Activated CD4-positive, alpha-beta memory T cell treated with anti-CD3 and anti-CD28 coated beads for 36 hours (primary cell): ENCODE results near the gene TRPM5. TPM values are rescaled to one million over a fixed set of nuclear protein-coding genes. Genes with fewer than 3 reads are reported as not detected.
"Not testable (repeated sequence)": the region's sequence is repeated elsewhere in the genome, so short reads cannot be mapped to it uniquely, and the experiment has no call there.

Source experiments
- CTCF ChIA-PET: fragments of 350-600 bp; sonication (Branson Sonifier 250); formaldehyde crosslinking; loops from one replicate; lab custom pipeline; 2021; ENCODE audit warnings: antibody characterized with exemption, inconsistent platforms; lab: Charles Lee
- POLR2A ChIA-PET: fragments of 350-600 bp; sonication (Branson Sonifier 250); formaldehyde crosslinking; loops from one replicate; lab custom pipeline; 2021; ENCODE audit warnings: antibody characterized with exemption; lab: Charles Lee
- DNase-seq: peaks from one replicate; pipeline ENCODE4 v3.0.0-alpha.2; 2020
- H3K27ac Mint-ChIP-seq: one replicate; pipeline ENCODE4 v1.8.0; 2021; ENCODE audit warnings: mixed read lengths
- H3K27me3 Mint-ChIP-seq: one replicate; pipeline ENCODE4 v1.8.0; 2021; ENCODE audit warnings: mixed read lengths
- H3K36me3 Mint-ChIP-seq: one replicate; pipeline ENCODE4 v1.8.0; 2021; ENCODE audit warnings: mixed read lengths
- H3K4me1 Mint-ChIP-seq: one replicate; pipeline ENCODE4 v1.8.0; 2021; ENCODE audit warnings: low read depth, mixed read lengths
- H3K4me3 Mint-ChIP-seq: one replicate; pipeline ENCODE4 v1.8.0; 2021; ENCODE audit warnings: mild to moderate bottlenecking, mixed read lengths
- H3K9me3 Mint-ChIP-seq: one replicate; pipeline ENCODE4 v1.8.0; 2021; ENCODE audit warnings: mixed read lengths
- intact Hi-C: fragments of 100-400 bp; cut with micrococcal nuclease; formaldehyde crosslinking; loops from one replicate; pipeline ENCODE4 v1.15.1; 2023
- total RNA-seq, 2 experiments: library from RNA; stranded (reverse); gene quantifications; one replicate each; pipeline ENCODE4 v1.2.3, GENCODE V29; 2021

Gene TRPM5, protein sequence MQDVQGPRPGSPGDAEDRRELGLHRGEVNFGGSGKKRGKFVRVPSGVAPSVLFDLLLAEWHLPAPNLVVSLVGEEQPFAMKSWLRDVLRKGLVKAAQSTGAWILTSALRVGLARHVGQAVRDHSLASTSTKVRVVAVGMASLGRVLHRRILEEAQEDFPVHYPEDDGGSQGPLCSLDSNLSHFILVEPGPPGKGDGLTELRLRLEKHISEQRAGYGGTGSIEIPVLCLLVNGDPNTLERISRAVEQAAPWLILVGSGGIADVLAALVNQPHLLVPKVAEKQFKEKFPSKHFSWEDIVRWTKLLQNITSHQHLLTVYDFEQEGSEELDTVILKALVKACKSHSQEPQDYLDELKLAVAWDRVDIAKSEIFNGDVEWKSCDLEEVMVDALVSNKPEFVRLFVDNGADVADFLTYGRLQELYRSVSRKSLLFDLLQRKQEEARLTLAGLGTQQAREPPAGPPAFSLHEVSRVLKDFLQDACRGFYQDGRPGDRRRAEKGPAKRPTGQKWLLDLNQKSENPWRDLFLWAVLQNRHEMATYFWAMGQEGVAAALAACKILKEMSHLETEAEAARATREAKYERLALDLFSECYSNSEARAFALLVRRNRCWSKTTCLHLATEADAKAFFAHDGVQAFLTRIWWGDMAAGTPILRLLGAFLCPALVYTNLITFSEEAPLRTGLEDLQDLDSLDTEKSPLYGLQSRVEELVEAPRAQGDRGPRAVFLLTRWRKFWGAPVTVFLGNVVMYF (N-terminal part only)
- total RNA-seq: not detected

DNA sequence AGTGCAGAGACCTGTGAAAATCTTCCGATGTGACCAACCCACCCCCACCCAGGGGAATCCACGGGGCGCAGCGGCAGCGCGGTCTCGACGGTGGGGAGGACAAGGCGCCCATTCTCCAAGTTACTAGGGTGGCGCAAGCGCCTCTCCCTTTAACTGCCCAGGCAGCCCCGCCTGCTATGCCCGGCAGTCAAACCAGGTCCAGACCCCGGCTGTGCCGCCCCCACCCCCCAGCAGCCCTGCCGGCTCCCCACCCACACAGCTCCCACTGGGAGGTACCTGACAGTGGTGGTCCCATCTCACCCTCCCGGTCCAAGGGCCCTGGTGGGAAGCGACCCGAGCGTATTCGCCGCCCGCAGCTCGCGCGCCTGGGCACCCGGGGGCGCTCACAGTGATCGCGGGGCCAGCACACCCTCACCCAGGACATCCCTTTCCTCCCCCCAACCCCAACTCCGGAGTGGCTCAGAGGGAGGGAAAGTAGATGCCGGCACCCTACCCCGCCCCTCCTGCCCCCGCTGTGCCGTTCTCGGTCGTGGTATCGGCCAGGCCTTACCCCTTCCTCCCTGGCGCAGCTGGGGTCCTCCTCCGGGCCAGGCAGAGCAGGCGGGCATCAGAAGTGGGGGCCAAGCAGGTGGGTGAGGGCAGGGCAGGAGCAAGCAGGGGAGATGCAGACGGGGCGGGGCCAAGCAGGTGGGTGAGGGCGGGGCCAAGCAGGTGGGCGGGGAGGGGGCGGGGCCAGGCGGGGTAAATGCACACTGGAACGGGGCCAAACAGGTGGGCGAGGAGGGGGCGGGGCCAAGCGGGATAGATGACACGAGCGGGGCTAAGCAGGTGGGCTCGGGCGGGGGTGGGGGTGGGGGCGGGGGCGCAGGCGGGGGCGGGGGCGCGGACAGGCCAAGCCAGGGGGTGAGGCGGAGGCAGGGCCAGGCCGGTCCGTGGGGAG, at the start of gene TRPM5:
TRPM5 (minus strand) TSS at position 634 of the 940 bp plus-strand sequence. CDS start 21,478 bp downstream, outside the sequence.
- Mint-ChIP-seq H3K27me3 (no peaks in the 10 kb centered on the region), H3K4me1 (peaks cover 33% of the 10 kb centered on the region), H3K4me3 (peak within 1 kb of the TSS; percentile 89), H3K9me3 (peaks cover 4% of the 10 kb centered on the region), H3K36me3 (no peaks in the 10 kb centered on the region), H3K27ac (peak within 1 kb of the TSS; percentile 4)
- peak; percentile 87 for DNase-seq
- POLR2A ChIA-PET: interaction anchor here (0.6 kb wide), 1 partner anchor 21 kb away, joined by 5 read pairs; no protein-coding TSS in a partner anchor
- intact Hi-C loops: loop anchor here (5.0 kb wide), 1 partner anchor 38 kb away; no protein-coding TSS in a partner anchor
- CTCF ChIA-PET: interaction anchor here (1.1 to 2.0 kb wide), 5 partner anchors 10 to 88 kb away, joined by 3 to 7 read pairs (median 4); no protein-coding TSS in a partner anchor

DNA sequence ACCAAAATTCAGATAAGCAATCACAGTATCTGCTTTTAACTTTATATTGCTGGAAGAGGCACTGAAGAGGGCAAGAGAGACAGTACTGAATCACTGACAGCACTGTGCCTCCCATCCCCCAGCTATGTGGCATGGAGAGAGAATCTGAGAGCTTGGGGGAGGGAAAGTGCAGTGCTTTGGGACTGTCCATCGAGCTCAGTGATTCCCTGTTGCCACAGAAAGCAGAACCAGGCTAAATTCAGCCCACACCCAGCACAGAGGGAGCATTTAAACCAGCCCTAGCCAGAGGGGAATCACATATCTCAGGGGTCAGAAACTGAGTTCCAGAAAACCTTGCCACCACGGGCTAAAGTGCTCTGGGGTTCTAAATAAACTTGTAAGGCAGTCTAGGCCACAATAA, 44.8 kb upstream of the TRPM5 start:
- H3K36me3 Mint-ChIP-seq: peaks cover 51% of the 10 kb centered on the region
- H3K4me1 Mint-ChIP-seq: no peaks in the 10 kb centered on the region
- CTCF ChIA-PET: interaction anchor here (0.6 kb wide), 1 partner anchor 176 kb away, joined by 3 read pairs; no protein-coding TSS in a partner anchor
- peaks cover 67% of the 10 kb centered on the region for H3K9me3 Mint-ChIP-seq
- no peak overlapping the region for H3K4me3 Mint-ChIP-seq
- POLR2A ChIA-PET: no interaction called here
- DNase-seq: no peak
- no peaks in the 10 kb centered on the region for H3K27me3 Mint-ChIP-seq
- intact Hi-C loops: no loop called here
- no peak overlapping the region for H3K27ac Mint-ChIP-seq

DNA sequence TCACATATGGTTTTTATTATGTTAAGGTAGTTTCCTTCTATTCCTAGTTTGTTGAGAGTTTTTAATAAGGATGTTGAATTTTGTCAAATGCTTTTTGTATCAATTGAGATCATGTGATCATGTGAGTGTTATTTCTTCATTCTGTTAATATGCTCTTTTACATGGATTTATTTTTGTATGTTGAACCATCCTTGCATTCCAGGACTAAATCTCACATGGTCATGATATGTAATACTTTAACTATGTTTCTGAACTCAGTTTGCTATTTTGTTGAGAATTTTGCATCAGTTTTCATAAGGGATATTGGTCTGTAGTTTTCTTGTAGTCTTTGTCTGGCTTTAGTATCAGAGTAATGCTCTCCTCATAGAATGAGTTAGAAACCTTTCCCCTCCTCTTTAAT, 43.7 kb upstream of the TRPM5 start:
- DNase-seq: no peak

DNA sequence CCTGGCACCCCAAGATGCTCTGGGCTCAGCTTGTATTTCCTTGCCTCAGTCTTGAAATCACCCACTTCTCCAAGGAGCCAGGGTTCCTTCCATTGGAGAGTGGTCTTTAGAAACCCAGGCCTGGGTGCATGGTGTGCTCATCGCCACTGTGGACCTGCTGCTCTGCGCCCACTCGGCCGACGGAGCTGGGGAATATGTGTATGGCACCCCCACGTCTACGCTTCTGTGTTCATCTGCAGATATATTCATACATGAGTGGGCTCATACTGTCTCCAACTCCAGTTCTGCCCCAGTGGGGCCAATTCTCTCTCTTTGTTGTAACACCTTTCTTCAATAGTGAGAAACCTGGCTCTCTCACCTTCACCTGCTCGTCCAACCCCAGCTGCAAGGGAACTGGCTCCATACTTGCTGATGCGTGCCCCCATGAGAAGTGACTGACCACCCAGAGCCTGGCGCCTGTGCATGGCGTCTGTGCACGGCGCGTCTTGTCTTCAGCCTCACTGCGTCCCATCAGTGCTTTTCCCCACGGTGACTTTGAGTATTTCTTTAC, 40.3 kb upstream of the TRPM5 start:
- H3K9me3 Mint-ChIP-seq: peaks cover 51% of the 10 kb centered on the region
- no peak overlapping the region for H3K27ac Mint-ChIP-seq
- no peak overlapping the region for H3K4me3 Mint-ChIP-seq
- H3K4me1 Mint-ChIP-seq: peaks cover 18% of the 10 kb centered on the region
- POLR2A ChIA-PET: no interaction called here
- H3K27me3 Mint-ChIP-seq: no peaks in the 10 kb centered on the region
- CTCF ChIA-PET: no interaction called here
- no peak for DNase-seq
- peaks cover 50% of the 10 kb centered on the region for H3K36me3 Mint-ChIP-seq
- intact Hi-C loops: loop anchor here (5.0 kb wide), 1 partner anchor 42 kb away; the partner anchor contains the start of gene TRPM5

More for the DNA sequence above, 43.7 kb upstream of the TRPM5 start:
- ChIA-PET CTCF (no interaction called here), POLR2A (no interaction called here)
- Mint-ChIP-seq H3K4me3 (no peak overlapping the region), H3K4me1 (no peaks in the 10 kb centered on the region), H3K27me3 (no peaks in the 10 kb centered on the region), H3K36me3 (peaks cover 48% of the 10 kb centered on the region), H3K27ac (no peak overlapping the region), H3K9me3 (peaks cover 59% of the 10 kb centered on the region)
- intact Hi-C loops: no loop called here

DNA sequence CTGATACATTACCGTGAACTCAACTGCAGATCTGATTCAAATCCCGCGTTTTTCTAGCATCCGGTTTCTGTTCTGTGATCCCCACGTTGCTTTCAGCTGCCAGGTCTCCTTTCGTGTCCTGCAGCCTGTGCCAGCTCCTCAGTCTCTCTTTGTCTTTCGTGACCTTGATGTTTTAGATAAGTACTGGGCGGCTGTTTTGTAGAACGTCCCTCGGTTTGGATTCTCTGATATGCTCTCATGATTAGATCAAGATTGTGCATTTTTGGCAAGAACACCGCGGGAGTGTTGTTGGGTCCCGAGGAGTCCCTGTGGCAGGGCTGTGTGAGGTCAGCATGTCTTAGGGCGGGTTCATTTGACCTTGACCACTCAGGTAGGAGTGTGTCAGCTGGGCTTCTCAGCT, 39.1 kb upstream of the TRPM5 start:
- no peak overlapping the region for H3K4me3 Mint-ChIP-seq
- no peak overlapping the region for H3K27ac Mint-ChIP-seq
- peaks cover 18% of the 10 kb centered on the region for H3K4me1 Mint-ChIP-seq
- H3K9me3 Mint-ChIP-seq: peaks cover 50% of the 10 kb centered on the region
- H3K36me3 Mint-ChIP-seq: peaks cover 50% of the 10 kb centered on the region
- ChIA-PET CTCF (no interaction called here), POLR2A (no interaction called here)
- no peaks in the 10 kb centered on the region for H3K27me3 Mint-ChIP-seq
- DNase-seq: no peak
- intact Hi-C loops: loop anchor here (5.0 kb wide), 1 partner anchor 41 kb away; the partner anchor contains the start of gene TRPM5

DNA sequence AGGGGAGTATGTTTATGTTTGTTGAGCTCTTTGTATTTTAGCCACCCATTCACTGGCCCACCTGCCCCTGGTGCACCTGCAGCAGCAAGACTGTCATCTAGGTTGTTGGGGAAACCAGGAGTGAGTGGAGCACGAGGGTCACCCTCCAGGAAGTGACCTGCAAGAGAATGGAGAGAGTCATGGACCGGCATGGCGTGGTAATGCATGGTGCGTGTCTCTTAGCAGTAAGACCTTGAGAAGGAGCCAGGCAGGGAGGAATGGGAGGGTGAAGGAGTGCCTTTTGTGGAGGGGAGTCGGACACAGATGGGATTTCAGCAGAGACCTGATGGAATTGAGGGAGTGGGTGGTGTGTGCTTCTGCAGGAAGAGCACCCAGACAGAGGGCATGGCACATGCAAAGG, 38.4 kb upstream of the TRPM5 start:
- ChIA-PET POLR2A (no interaction called here), CTCF (no interaction called here)
- Mint-ChIP-seq H3K27ac (no peak overlapping the region), H3K4me3 (no peak overlapping the region), H3K36me3 (peaks cover 50% of the 10 kb centered on the region), H3K27me3 (no peaks in the 10 kb centered on the region), H3K4me1 (peaks cover 18% of the 10 kb centered on the region), H3K9me3 (peaks cover 49% of the 10 kb centered on the region)
- intact Hi-C loops: loop anchor here (5.0 kb wide), 1 partner anchor 40 kb away; the partner anchor contains the start of gene TRPM5
- no peak for DNase-seq

DNA sequence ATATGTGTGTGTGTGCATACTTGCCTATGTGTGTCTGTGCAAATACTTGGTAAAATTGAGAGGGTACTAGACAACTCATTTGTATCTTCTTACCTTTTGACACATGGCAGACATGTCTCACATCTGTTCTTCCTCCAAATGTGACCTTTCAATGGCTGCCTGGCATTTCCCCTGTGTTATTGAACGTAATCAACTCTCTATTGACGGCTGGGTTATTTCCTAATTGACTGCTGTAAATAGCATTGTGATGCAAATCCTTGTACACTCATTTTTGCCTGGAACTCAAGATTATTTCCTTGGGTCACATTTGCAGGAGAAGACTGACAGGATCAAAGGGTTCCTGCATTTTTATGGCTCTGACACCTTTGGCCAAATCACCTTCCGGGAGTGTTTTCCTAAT, 37.9 kb upstream of the TRPM5 start:
- H3K9me3 Mint-ChIP-seq: peaks cover 48% of the 10 kb centered on the region
- no peak for DNase-seq
- no peak overlapping the region for H3K27ac Mint-ChIP-seq
- no peaks in the 10 kb centered on the region for H3K27me3 Mint-ChIP-seq
- intact Hi-C loops: loop anchor here (5.0 kb wide), 1 partner anchor 40 kb away; the partner anchor contains the start of gene TRPM5
- H3K4me3 Mint-ChIP-seq: no peak overlapping the region
- H3K4me1 Mint-ChIP-seq: peaks cover 18% of the 10 kb centered on the region
- CTCF ChIA-PET: no interaction called here
- POLR2A ChIA-PET: no interaction called here
- peaks cover 50% of the 10 kb centered on the region for H3K36me3 Mint-ChIP-seq

DNA sequence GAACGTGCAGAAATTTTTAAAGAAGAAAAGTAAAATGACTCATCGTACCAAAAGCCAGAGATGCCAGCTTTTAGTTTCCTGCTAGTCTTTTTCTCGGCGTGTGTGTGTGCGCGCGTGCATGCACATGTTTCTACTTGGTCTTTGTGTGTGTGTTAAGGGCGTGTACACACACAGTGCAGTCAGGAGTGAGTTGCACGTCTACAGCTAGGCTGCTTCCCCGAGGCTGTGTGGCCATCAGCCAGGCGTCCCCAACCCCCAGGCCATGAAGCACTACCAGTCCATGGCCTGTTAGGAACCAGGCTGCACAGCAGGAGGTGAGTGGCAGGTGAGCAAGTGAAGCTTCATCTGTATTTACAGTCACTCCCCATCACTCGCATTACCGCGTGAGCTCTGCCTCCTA, 36.9 kb upstream of the TRPM5 start:
- DNase-seq: peak; percentile 46

DNA sequence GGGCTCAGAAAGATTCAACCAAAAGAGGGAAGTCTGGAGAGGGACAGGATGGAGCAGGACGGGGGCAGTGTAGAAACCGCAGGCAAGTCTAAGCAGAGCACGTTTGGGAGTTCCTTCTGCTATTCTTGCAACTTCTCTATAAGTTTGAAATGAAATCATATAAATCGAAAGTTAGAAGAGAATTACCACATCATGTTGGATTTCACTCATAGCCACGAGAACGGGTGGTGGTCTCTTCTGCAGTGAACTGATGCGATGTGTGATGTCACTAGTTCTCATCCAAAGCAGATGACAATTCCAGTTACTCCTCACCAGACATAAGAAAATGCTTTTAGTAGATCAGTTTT, 36.5 kb upstream of the TRPM5 start:
- Mint-ChIP-seq H3K27me3 (no peaks in the 10 kb centered on the region), H3K36me3 (peaks cover 43% of the 10 kb centered on the region), H3K4me3 (peak overlapping the region; percentile 5), H3K9me3 (peaks cover 35% of the 10 kb centered on the region), H3K4me1 (peaks cover 18% of the 10 kb centered on the region), H3K27ac (peak overlapping the region; percentile 61)
- intact Hi-C loops: loop anchor here (5.0 kb wide), 1 partner anchor 39 kb away; the partner anchor contains the start of gene TRPM5
- CTCF ChIA-PET: no interaction called here
- DNase-seq: peak; percentile 22
- POLR2A ChIA-PET: no interaction called here

More for the DNA sequence above, 36.9 kb upstream of the TRPM5 start:
- Mint-ChIP-seq H3K4me3 (no peak overlapping the region), H3K27me3 (no peaks in the 10 kb centered on the region), H3K27ac (peak overlapping the region; percentile 61), H3K36me3 (peaks cover 46% of the 10 kb centered on the region), H3K9me3 (peaks cover 39% of the 10 kb centered on the region), H3K4me1 (peaks cover 18% of the 10 kb centered on the region)
- CTCF ChIA-PET: no interaction called here
- POLR2A ChIA-PET: no interaction called here
- intact Hi-C loops: loop anchor here (5.0 kb wide), 1 partner anchor 39 kb away; the partner anchor contains the start of gene TRPM5

DNA sequence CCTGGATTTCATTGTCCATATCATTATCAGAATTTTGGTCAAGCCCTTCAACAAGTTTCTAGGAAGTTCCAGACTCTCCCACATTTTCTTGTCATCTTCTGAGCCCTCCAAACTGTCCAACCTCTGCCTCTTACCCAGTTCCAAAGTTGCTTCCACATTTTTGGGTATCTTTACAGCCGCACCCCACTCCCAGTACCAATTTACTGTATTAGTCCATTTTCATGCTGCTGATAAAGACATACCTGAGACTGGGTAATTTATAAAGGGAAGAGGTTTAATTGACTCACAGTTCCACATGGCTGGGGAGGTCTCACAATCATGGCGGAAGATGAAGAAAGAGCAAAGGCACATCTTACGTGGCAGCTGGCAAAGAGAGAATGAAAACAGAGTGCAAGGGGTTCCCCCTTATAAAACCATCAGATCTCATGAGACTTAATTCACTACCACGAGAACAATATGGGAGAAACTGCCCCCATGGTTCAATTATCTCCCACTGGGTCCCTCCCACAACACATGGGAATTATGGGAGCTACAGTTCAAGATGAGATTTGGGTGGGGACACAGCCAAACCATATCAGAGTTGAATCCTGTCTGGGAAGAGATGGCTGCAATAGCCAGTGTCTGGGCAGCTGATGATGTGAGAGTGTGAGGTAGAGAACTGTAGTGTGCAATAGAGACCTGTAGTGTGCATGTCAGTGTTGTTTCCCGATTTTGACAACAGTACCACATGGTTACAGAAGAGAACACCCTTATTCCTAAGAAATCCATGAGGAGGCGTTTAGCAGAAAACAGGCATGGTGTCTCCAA, 36.0 kb upstream of the TRPM5 start:
- Mint-ChIP-seq H3K4me1 (peaks cover 18% of the 10 kb centered on the region), H3K27ac (peak overlapping the region; percentile 44), H3K9me3 (peaks cover 30% of the 10 kb centered on the region), H3K36me3 (peaks cover 37% of the 10 kb centered on the region), H3K4me3 (peak overlapping the region; percentile 5)
- intact Hi-C loops: loop anchor here (5.0 kb wide), 1 partner anchor 38 kb away; the partner anchor contains the start of gene TRPM5
- POLR2A ChIA-PET, DNase-seq, CTCF ChIA-PET, H3K27me3 Mint-ChIP-seq: not testable (repeated sequence)
